HG03039 (cell line): ENCODE measurements around the gene SFT2D2.

Source experiments
- ATAC-seq: cut with Tn5 transposase; IDR thresholded peaks from one replicate; pipeline ENCODE4 v1.9.1; 2021; ENCODE audit warnings: mild to moderate bottlenecking, moderate library complexity; ENCODE audit not compliant: unreplicated experiment

The SFT2D2 gene

GRCh38 chr1:168263130-168263529 lies 37.3 kb downstream of the SFT2D2 start:
- ATAC-seq = no peak

GRCh38 chr1:168264296-168264695 lies 38.5 kb downstream of the SFT2D2 start:
- no peak for ATAC-seq

GRCh38 chr1:168265596-168265995 lies 39.8 kb downstream of the SFT2D2 start:
- no peak for ATAC-seq

- no peak for ATAC-seq
These were observed 40.9 kb downstream of the SFT2D2 start for GRCh38 chr1:168266644-168267186.

- no peak for ATAC-seq
These were observed 45.8 kb downstream of the SFT2D2 start for GRCh38 chr1:168271636-168272035.

- ATAC-seq = no peak
These were observed 47.8 kb downstream of the SFT2D2 start for GRCh38 chr1:168273575-168273974.

- no peak for ATAC-seq
These were observed 53.4 kb downstream of the SFT2D2 start for GRCh38 chr1:168279253-168279652.

- ATAC-seq = no peak
These were observed 54.6 kb downstream of the SFT2D2 start, which contains the start of gene TBX19 for GRCh38 chr1:168280296-168280927. Gene TBX19, plus strand, starts transcription at chr1:168280877. Its CDS starts 214 bp downstream, at chr1:168281091.

GRCh38 chr1:168281603-168282325 lies 56.0 kb downstream of the SFT2D2 start:
- ATAC-seq = no peak

- ATAC-seq = no peak
These were observed 59.7 kb downstream of the SFT2D2 start for GRCh38 chr1:168285521-168285790.

GRCh38 chr1:168285971-168286927 lies 60.4 kb downstream of the SFT2D2 start:
- ATAC-seq = no peak

GRCh38 chr1:168287237-168287664 lies 61.4 kb downstream of the SFT2D2 start:
- ATAC-seq = no peak

GRCh38 chr1:168288311-168289052 lies 62.7 kb downstream of the SFT2D2 start:
- no peak for ATAC-seq

- no peak for ATAC-seq
These were observed 65.5 kb downstream of the SFT2D2 start for GRCh38 chr1:168291222-168291837.

GRCh38 chr1:168293356-168293755 lies 67.6 kb downstream of the SFT2D2 start:
- ATAC-seq = no peak

- ATAC-seq = no peak
These were observed 69.8 kb downstream of the SFT2D2 start for GRCh38 chr1:168295411-168296114.

GRCh38 chr1:168297019-168297730 lies 71.4 kb downstream of the SFT2D2 start:
- no peak for ATAC-seq

GRCh38 chr1:168298446-168298845 lies 72.6 kb downstream of the SFT2D2 start:
- ATAC-seq = no peak

GRCh38 chr1:168300626-168301025 lies 74.8 kb downstream of the SFT2D2 start:
- no peak for ATAC-seq
